ENCODE results near the gene PALLD.
"Not testable (repeated sequence)": the region's sequence is repeated elsewhere in the genome, so short reads cannot be mapped to it uniquely, and the experiment has no call there.

Gene PALLD

GRCh38 chr4:168713253-168713652 is 216.4 kb downstream of the PALLD start:
- no peak for DNase-seq

- no peak for DNase-seq
These were observed 219.0 kb downstream of the PALLD start for GRCh38 chr4:168715896-168716295.

GRCh38 chr4:168716406-168717129 is 219.7 kb downstream of the PALLD start:
- no peak for DNase-seq

- no peak for DNase-seq
These were observed 221.0 kb downstream of the PALLD start for GRCh38 chr4:168717847-168718246.

GRCh38 chr4:168719725-168720124 is 222.9 kb downstream of the PALLD start:
- no peak for DNase-seq

GRCh38 chr4:168720396-168720900 is 223.6 kb downstream of the PALLD start:
- DNase-seq, result no peak

GRCh38 chr4:168722391-168722790 is 225.5 kb downstream of the PALLD start:
- no peak for DNase-seq

GRCh38 chr4:168723020-168723419 is 226.2 kb downstream of the PALLD start:
- no peak for DNase-seq

GRCh38 chr4:168723569-168723968 is 226.7 kb downstream of the PALLD start:
- DNase-seq, result no peak

- DNase-seq, result no peak
These were observed 227.4 kb downstream of the PALLD start for GRCh38 chr4:168724243-168724642.

GRCh38 chr4:168724686-168725411 is 228.0 kb downstream of the PALLD start:
- DNase-seq, result no peak

GRCh38 chr4:168725930-168726329 is 229.1 kb downstream of the PALLD start:
- DNase-seq, result no peak

GRCh38 chr4:168727181-168727580 is 230.3 kb downstream of the PALLD start:
- DNase-seq, result not testable (repeated sequence)

- no peak for DNase-seq
These were observed 234.3 kb downstream of the PALLD start for GRCh38 chr4:168731006-168731636.

- DNase-seq, result no peak
These were observed 235.0 kb downstream of the PALLD start for GRCh38 chr4:168731706-168732414.

GRCh38 chr4:168732714-168733113 is 235.9 kb downstream of the PALLD start:
- DNase-seq, result no peak

- DNase-seq, result no peak
These were observed 238.1 kb downstream of the PALLD start for GRCh38 chr4:168734703-168735678.

- DNase-seq, result no peak
These were observed 238.9 kb downstream of the PALLD start for GRCh38 chr4:168735735-168736134.

GRCh38 chr4:168736860-168737805 is 240.3 kb downstream of the PALLD start:
- no peak for DNase-seq

GRCh38 chr4:168737806-168738172 is 240.9 kb downstream of the PALLD start:
- DNase-seq, result no peak

GRCh38 chr4:168739886-168740285 is 243.0 kb downstream of the PALLD start:
- DNase-seq, result no peak
